GM18499 (cell line): ENCODE data around the gene RASA3.
"Not testable (repeated sequence)": the region's sequence is repeated elsewhere in the genome, so short reads cannot be mapped to it uniquely, and the experiment has no call there.

Experiments used
- ATAC-seq: cut with Tn5 transposase; IDR thresholded peaks from one replicate; pipeline ENCODE4 v1.9.1; 2021; ENCODE audit warnings: moderate number of reproducible peaks; ENCODE audit not compliant: insufficient read depth, unreplicated experiment

RASA3 gene

GRCh38 chr13:114089341-114089740, 43.1 kb downstream of the RASA3 start:
- ATAC-seq: no peak

- ATAC-seq: no peak
These were observed 43.6 kb downstream of the RASA3 start for GRCh38 chr13:114088863-114089262.

- no peak for ATAC-seq
These were observed 44.2 kb downstream of the RASA3 start for GRCh38 chr13:114088234-114088633.

DNA sequence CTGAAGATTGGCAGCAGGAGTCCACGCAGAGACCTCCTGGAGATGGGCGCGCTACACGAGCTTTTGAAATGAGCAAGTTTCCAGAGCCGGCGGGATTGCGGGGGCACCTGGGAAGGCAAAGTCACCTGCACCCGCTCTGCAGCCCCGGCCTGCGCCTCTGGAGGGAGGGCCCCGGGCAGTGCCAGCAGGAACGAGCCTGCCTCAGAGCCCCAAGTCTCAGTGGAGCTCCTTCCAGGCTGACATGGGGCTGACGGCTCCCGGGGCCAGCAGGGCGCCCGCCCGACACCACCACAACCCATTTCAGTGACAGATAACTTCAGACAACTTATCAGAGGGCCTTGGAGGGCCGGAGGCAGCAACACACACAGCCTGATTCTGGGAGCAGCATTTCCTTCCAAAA, 45.0 kb downstream of the RASA3 start:
- no peak for ATAC-seq

DNA sequence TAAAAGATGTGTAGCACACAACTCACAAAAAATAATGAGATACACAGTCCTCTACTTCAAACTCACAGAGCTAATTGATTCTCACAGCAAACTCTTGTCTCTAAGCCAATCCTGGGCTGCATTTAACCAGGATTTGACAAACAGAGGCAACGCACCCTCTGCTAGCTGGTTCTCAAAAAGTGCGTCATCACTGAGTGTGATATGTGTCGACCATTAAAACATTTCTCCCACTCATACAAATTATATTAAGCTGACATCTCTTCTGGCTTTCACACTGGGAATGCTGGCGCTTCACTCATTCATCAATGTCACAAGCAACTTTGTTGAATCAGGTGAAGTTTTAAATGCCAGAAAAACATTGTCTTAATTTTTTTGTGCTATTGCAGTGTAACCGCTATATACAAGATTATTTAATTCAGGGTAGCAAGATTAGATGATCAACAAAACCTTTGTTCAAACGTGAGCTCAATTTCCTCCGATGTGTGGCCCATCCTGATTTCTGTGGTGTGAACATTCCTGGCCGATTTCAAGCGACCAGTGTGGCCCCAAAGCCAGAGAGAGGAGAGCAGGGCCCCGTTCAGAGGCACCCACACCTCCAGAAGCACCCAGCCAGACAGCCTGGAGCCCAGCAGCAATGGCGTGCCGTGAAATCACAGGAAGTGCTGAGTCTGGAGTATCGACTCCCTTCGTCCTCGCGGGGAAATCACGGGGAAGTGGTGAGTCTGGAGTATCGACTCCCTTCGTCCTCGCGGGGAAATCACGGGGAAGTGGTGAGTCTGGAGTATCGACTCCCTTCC, 49.4 kb downstream of the RASA3 start:
- no peak for ATAC-seq

- ATAC-seq: no peak
These were observed 50.4 kb downstream of the RASA3 start for GRCh38 chr13:114081761-114082681.

DNA sequence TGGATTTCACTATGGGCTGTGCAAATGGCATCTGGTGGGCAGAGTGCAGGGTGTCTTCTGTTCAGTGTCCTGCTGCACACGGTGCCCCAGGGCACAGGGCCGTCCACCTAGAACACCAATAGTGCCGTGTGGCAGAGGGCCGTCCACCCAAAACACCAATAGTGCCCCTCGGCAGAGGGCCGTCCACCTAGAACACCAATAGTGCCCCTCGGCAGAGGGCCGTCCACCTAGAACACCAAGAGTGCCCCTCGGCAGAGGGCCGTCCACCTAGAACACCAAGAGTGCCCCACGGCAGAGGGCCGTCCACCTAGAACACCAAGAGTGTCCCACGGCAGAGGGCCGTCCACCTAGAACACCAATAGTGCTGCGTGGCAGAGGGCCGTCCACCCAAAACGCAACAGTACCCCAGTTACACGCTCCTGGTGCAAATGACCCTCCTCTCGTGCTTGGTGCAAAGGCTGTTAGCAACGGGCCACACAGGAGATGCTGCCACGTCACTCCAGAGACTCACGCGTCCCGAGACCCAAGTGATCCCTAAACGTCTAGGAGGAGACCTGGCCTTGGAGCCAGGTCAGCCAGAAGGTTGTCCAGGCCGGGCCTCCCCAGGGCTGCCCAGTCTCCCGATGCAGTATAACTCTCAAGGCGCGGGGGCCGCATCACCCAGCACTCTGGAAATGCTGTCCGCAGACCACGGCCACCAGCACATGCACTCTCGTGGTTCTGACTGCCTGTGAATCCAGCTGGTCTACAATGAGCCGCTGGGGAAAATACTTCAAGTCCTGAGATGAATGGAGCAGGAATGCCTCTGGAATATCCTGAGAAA, 51.5 kb downstream of the RASA3 start:
- ATAC-seq: no peak

DNA sequence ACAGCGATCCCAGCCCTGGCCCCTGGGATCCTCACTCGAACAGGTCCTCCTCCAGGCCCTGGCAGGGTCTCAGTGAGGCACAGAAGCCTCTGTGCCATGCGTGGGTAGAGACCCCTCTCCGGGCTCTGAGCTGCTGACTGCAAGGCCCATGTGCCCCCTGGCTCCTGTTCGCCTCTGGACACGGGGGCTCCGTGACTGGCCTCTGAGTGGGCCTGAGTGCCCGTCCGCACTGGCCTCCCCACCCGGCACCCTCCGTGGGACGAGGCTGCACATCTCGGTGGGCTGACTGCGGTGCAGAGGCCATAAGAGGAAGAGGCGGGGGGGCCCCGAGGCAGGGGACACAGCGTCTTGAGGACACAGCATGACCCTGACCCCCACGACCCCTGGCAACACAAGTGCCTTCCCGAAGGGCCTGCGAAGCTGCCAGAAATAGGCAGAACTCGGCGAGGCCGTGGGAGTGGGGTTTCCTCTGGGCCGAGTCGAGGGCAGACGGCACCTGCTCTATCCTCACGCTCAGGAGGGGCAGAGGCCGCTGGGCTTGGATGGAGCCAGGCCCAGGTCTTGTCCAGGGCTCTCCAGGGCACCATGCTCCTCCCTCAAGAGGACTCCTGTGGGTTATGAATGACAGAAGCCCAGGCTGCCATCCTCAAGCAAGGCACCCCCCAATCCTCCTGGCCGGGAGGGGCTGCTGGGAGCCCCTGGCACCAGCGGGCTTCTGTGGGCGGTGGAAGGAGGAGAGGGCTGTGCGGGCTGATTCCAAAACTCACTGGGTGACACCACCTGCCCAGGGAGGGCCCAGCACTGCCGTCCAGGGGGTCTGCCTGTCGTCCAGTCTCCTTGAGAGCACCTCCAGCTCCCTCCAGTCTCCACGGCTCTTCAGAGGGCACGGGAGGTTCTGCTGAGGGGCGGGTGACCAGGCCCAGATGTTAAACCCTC, 52.6 kb downstream of the RASA3 start:
- no peak for ATAC-seq

GRCh38 chr13:114078461-114079451, 53.7 kb downstream of the RASA3 start:
- ATAC-seq: no peak

DNA sequence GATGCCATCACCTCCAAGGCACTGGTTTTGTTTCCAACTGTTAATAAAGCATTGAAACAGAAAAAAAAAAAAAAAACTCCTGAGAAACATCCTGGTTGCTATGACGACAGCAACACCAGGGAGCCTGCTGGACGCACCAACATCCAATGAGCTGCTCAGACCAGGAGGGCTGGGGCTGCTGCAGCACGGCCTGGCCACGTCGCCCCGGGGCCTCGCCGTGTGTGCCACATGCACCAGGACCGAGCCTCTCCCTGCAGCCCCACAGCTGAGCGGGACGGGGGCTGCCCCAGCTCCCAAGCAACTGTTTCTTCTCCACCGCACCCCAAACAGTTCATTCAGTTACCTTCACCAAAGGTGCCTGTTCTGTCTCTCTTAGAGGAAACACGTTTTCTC, 54.5 kb downstream of the RASA3 start:
- no peak for ATAC-seq

DNA sequence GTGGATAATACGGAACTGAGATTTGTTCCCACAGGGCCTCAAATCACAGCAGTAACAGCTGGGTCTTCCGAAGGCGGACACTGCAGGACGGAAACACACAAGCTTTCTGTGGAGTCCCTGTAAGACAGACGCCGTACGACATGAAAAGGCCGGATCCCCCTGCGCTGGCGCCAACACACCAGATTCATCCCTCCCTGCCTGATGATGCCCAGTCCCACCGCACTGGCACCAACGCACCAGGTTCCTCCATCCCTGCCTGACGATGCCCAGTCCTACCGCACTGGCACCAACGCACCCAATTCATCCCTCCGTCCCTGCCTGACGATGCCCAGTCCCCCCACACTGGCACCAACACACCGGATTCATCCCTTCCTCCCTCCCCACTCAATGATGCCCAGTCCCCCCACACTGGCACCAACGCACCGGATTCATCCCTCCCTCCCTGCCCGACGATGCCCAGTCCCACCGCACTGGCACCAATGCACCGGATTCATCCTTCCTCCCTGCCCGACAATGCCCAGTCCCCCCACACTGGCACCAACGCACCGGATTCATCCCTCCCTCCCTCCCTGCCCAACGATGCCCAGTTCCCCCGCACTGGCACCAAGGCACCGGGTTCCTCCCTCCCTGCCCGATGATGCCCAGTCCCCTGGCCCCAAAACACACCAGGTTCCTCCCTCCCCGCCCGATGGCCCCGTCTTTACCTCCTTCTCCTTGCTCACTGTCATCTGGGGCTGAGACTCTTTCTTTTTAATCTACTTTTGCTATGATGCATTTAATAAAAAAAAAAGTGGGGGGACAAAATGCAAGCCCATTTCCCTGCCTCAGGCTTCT, 55.1 kb downstream of the RASA3 start:
- ATAC-seq: no peak

DNA sequence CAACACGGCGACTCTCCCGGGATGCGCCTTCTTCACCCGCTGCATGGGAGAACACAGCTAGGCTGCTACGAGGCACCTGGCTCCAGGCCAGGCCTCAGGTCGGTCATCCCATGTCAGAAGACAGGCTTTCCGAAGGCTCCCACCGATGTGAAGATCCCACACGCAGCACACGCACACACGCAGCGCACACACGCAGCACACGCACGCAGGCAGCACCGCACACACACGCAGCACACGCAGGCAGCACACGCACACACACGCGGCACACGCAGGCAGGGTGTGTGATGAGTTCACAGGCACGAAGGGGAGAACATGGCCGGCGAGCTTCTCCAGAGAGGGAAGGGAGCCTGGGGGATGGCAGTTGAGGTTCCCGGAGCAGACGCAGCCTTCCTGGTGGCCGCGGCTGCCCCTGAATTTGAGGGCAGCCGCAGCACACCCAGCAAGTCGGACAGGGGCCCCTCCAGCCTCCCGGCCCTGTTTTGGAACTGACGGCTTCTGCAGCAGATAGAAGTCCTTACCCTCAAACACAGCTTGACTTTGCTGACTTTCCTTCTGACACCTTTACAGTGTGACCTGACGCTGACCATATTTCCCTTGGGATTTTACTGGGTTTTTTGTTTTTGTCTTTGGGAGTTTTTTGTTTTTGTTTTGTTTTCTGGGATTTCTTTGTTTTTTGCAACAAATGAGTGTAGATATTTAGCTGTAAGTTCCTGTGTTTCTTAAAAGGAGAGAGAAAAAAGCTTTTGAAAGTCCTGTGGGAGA, 55.9 kb downstream of the RASA3 start:
- no peak for ATAC-seq

GRCh38 chr13:114075811-114076210, 56.6 kb downstream of the RASA3 start:
- not testable (repeated sequence) for ATAC-seq

- ATAC-seq: no peak
These were observed 57.6 kb downstream of the RASA3 start for GRCh38 chr13:114074671-114075315.

DNA sequence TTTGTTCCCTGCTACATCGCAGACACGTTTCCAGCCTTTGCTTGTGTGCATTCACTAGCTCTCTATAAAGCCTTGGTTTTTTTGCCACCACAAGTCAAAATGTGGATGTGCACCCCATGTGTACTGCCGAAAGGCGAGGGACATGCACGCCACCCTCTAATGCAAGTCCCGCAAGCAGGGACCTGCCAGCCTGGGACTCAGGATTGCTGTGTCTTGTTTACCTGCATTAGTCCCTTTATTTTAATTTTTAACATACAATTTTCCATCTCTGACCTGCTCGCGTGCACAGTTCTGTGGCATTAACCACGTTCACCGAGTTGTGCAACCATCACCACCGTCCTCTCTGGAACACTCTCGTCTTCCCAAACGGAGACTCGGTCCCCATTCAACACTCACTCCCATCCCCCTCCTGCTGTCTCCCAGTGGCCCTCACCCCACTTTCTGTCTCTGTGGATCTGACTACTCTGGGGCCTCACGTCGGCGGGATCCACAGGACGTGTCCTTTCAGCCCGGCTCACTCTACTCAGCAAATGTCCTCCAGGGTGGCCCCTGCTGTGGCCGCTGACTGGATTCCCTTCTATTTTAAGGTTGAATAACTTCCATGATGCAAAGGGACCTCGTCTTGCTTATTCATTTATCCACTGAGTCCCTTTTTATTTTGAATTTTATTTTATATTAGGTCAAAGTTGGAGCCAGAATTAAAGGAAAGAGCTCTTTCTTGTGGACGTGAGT, 58.4 kb downstream of the RASA3 start:
- no peak for ATAC-seq

GRCh38 chr13:114072421-114072820, 60.0 kb downstream of the RASA3 start:
- ATAC-seq: no peak
